Activated CD4-positive, alpha-beta T cell treated with anti-CD3 and anti-CD28 coated beads for 36 hours (primary cell): Measurements from ENCODE around the gene SLC2A13. TPM values are rescaled to one million over a fixed set of nuclear protein-coding genes. Genes with fewer than 3 reads are reported as not detected.
"Not testable (repeated sequence)": the region's sequence is repeated elsewhere in the genome, so short reads cannot be mapped to it uniquely, and the experiment has no call there.

ENCODE experiments used
- ATAC-seq: fragments of 200-7000 bp; cut with Tn5 transposase; one replicate; pipeline ENCODE4 v1.10.0; 2021; ENCODE audit warnings: mild to moderate bottlenecking, moderate library complexity
- CTCF ChIA-PET: fragments of 350-600 bp; sonication (Branson Sonifier 250); formaldehyde crosslinking; loops from one replicate; lab custom pipeline; 2021; ENCODE audit warnings: antibody characterized with exemption; lab: Charles Lee
- POLR2A ChIA-PET: fragments of 350-600 bp; sonication (Branson Sonifier 250); formaldehyde crosslinking; loops from one replicate; lab custom pipeline; 2021; ENCODE audit warnings: antibody characterized with exemption, inconsistent platforms; lab: Charles Lee
- DNase-seq: peaks from one replicate; pipeline ENCODE4 v3.0.0-alpha.2; 2020
- H3K27ac Mint-ChIP-seq: one replicate; pipeline ENCODE4 v1.8.0; 2021; ENCODE audit warnings: mixed read lengths
- H3K27me3 Mint-ChIP-seq: one replicate; pipeline ENCODE4 v1.8.0; 2021; ENCODE audit warnings: mixed read lengths
- H3K36me3 Mint-ChIP-seq: one replicate; pipeline ENCODE4 v1.8.0; 2021; ENCODE audit warnings: low read depth, mixed read lengths
- H3K4me1 Mint-ChIP-seq: one replicate; pipeline ENCODE4 v1.8.0; 2021; ENCODE audit warnings: mixed read lengths
- H3K4me3 Mint-ChIP-seq: one replicate; pipeline ENCODE4 v1.8.0; 2021; ENCODE audit warnings: mild to moderate bottlenecking, moderate library complexity, mixed read lengths
- H3K9me3 Mint-ChIP-seq: one replicate; pipeline ENCODE4 v1.8.0; 2021; ENCODE audit warnings: low read depth, mixed read lengths
- intact Hi-C, 2 experiments: fragments of 100-400 bp; cut with DNase I in 1 of 2; cut with micrococcal nuclease in 1 of 2; formaldehyde crosslinking; loops; one replicate each; pipeline versions ENCODE4 v1.14.2 to v1.15.1; 2022 to 2024; cut with DNase I, micrococcal nuclease
- total RNA-seq, 2 experiments: library from RNA; stranded (reverse); gene quantifications; one replicate each; pipeline ENCODE4 v1.2.3, GENCODE V29; 2021

Gene SLC2A13
- total RNA-seq, 2 experiments from 2014 or later: 2.3 to 3.9 TPM

DNA sequence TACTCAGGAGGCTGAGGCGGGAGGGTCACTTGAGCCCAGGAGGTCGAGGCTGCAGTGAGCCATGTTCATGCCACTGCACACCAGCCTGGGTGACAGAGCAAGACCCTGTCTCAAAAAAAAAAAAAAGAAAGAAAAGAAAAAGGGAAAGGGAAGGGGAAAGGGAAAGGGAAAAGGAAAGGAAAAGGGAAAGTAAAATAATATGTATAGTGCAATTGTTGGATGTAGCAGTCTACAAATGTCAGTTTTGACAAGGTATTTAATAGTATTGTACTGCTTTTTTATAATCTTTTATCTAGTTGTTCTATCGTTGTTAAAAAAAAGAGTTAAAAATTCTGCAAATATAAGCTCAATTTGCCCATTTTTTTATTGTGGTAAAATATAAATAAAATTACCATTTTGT, 67.3 kb downstream of the SLC2A13 start:
- POLR2A ChIA-PET: no interaction called here
- ATAC-seq (no peak), DNase-seq (no peak)
- Mint-ChIP-seq H3K27me3 (no peaks in the 10 kb centered on the region), H3K36me3 (no peaks in the 10 kb centered on the region), H3K4me3 (no peak overlapping the region), H3K4me1 (peaks cover 4% of the 10 kb centered on the region), H3K27ac (no peak overlapping the region), H3K9me3 (no peaks in the 10 kb centered on the region)
- CTCF ChIA-PET: interaction anchor here (0.6 to 0.7 kb wide), 2 partner anchors 21 to 377 kb away, joined by 3 to 4 read pairs; no protein-coding TSS in a partner anchor
- intact Hi-C loops: no loop called here

DNA sequence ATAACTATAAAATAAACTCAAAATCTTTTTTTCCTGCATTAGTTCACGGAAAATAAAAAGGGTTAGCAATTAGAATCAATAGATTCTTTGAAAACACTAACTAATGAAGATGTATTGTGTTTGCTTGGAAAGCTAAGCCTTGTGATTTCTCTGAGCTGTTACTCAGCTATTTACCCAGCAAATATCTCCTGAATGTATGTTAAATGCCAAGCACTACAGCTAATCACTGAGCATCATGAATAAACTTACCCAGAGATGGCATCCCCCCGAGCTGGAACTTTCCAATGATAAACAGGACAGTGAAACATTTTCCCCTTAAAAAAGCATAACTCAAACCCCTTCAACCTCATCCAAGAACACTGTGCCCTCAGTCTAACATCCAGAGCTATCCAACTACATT, 71.2 kb downstream of the SLC2A13 start:
- Mint-ChIP-seq H3K4me1 (peaks cover 4% of the 10 kb centered on the region), H3K4me3 (no peak overlapping the region), H3K27ac (no peak overlapping the region), H3K36me3 (no peaks in the 10 kb centered on the region), H3K27me3 (no peaks in the 10 kb centered on the region), H3K9me3 (no peaks in the 10 kb centered on the region)
- POLR2A ChIA-PET: no interaction called here
- intact Hi-C loops: no loop called here
- DNase-seq (no peak), ATAC-seq (no peak)
- CTCF ChIA-PET: interaction anchor here (0.6 to 1.0 kb wide), 3 partner anchors 15 to 73 kb away, joined by 3 read pairs; no protein-coding TSS in a partner anchor

DNA sequence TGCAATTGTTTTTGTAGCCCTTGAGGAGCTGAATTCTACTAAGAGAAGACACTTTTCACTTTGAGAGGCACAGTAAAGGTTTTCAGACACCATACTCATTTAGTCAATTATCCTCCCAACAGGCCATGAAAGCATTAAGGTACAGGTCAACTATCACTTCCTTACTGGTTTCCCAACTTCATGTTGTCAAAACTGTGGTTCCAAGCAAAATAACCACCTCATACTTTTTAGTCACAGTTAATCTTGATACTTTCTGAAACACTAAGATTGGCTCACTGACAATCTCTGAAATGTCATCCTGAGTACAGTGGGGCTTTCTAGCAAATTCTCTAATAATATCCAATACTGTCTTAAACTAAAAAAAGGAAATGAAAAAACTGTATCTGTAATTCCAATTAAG, 71.7 kb downstream of the SLC2A13 start:
- intact Hi-C loops: no loop called here
- H3K27ac Mint-ChIP-seq: no peak overlapping the region
- H3K36me3 Mint-ChIP-seq: no peaks in the 10 kb centered on the region
- ChIA-PET CTCF (interaction anchor here (0.7 to 1.3 kb wide), 3 partner anchors 14 to 23 kb away, joined by 3 read pairs; no protein-coding TSS in a partner anchor), POLR2A (no interaction called here)
- no peaks in the 10 kb centered on the region for H3K9me3 Mint-ChIP-seq
- no peak for DNase-seq
- peaks cover 2% of the 10 kb centered on the region for H3K4me1 Mint-ChIP-seq
- no peak for ATAC-seq
- no peaks in the 10 kb centered on the region for H3K27me3 Mint-ChIP-seq
- no peak overlapping the region for H3K4me3 Mint-ChIP-seq

DNA sequence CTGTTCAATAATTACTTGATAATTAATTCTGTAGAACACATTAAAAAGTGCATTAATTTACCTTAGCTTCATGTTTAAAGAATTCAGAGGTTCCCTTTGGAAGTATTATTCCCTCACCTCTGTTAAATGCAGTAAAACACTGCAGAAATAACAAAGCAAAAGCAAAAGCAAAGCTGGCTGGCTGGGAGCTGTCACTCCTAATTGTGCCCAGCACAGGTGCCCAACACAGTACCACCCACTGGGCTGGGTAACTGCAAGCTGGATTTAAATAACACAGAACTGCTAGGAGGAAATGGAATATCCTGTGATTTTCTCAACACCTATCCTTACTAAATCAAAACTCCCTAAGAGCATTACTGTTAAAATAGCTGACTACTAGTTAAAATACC, 72.6 kb downstream of the SLC2A13 start:
- H3K4me3 Mint-ChIP-seq: no peak overlapping the region
- ChIA-PET CTCF (interaction anchor here (0.6 to 1.3 kb wide), 3 partner anchors 17 to 26 kb away, joined by 3 to 4 read pairs (median 3); no protein-coding TSS in a partner anchor), POLR2A (no interaction called here)
- H3K27ac Mint-ChIP-seq: no peak overlapping the region
- peaks cover 2% of the 10 kb centered on the region for H3K4me1 Mint-ChIP-seq
- H3K36me3 Mint-ChIP-seq: no peaks in the 10 kb centered on the region
- no peak for DNase-seq
- intact Hi-C loops: no loop called here
- no peaks in the 10 kb centered on the region for H3K9me3 Mint-ChIP-seq
- H3K27me3 Mint-ChIP-seq: no peaks in the 10 kb centered on the region
- no peak for ATAC-seq

DNA sequence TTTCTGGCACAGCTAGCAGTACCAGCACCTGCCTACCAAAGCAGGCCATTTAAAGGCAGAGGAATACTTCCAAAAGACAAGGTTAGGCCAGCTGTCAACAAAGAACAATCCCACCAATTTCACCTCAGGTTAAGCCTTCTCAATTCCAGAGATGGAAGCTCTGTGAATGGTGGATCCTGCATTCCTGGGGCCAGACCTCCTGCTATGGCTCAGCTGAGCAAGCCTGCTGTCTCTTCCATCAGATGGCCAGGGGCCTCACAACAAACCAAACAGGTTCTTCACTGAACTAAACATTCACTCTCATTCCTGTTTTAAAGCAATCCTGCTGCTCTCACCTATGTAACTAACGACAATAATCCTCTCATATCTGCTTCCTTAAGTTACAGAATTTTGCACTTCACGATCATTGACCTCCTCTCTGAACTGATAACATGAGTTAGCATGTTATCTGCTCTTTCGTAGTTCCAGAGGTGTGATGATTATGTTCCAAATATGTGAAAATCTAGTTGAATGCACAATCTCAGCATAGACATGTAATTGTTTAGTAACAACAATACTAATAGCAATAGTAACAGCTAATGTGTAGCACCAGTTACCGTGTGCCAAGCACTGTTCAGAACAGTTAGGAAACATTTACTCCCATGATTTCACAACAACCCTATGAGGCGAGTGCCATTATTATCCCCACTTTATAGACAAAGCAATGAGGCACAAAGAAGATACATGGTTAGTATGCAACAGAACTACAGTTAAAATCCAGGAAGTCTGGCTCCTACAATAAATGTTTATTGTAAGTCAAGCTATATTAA, 73.2 kb downstream of the SLC2A13 start:
- H3K27ac Mint-ChIP-seq: no peak overlapping the region
- H3K4me1 Mint-ChIP-seq: peaks cover 2% of the 10 kb centered on the region
- POLR2A ChIA-PET: no interaction called here
- H3K9me3 Mint-ChIP-seq: no peaks in the 10 kb centered on the region
- CTCF ChIA-PET: interaction anchor here (0.7 to 0.9 kb wide), 2 partner anchors 21 to 78 kb away, joined by 3 read pairs; no protein-coding TSS in a partner anchor
- H3K27me3 Mint-ChIP-seq: no peaks in the 10 kb centered on the region
- no peak for ATAC-seq
- intact Hi-C loops: no loop called here
- no peak overlapping the region for H3K4me3 Mint-ChIP-seq
- H3K36me3 Mint-ChIP-seq: no peaks in the 10 kb centered on the region
- DNase-seq: no peak

DNA sequence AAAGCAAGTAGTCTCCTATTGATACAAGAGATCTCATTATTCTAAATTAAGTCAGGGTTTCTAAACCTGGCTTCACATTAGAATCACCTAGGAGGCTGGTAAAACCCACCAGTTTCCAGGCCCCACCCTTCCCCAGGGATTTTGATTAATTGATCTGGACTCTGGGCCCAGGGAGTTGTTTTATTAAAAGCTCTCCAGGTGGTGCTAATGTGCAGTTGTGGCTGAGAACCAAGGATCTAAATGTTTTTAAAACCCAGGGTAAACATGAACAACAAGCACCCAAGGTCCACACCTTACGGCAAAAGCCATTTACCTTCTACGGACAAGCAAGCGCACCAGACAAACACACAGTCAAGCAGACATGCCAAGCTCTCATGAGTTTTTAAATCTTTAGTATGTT, 73.9 kb downstream of the SLC2A13 start:
- no peak overlapping the region for H3K27ac Mint-ChIP-seq
- H3K4me1 Mint-ChIP-seq: peaks cover 2% of the 10 kb centered on the region
- ATAC-seq (no peak), DNase-seq (no peak)
- CTCF ChIA-PET: interaction anchor here (0.7 kb wide), 1 partner anchor 79 kb away, joined by 3 read pairs; no protein-coding TSS in a partner anchor
- POLR2A ChIA-PET: interaction anchor here (0.6 kb wide), 1 partner anchor 217 kb away, joined by 3 read pairs; no protein-coding TSS in a partner anchor
- no peak overlapping the region for H3K4me3 Mint-ChIP-seq
- no peaks in the 10 kb centered on the region for H3K36me3 Mint-ChIP-seq
- intact Hi-C loops: no loop called here
- no peaks in the 10 kb centered on the region for H3K9me3 Mint-ChIP-seq
- H3K27me3 Mint-ChIP-seq: no peaks in the 10 kb centered on the region

DNA sequence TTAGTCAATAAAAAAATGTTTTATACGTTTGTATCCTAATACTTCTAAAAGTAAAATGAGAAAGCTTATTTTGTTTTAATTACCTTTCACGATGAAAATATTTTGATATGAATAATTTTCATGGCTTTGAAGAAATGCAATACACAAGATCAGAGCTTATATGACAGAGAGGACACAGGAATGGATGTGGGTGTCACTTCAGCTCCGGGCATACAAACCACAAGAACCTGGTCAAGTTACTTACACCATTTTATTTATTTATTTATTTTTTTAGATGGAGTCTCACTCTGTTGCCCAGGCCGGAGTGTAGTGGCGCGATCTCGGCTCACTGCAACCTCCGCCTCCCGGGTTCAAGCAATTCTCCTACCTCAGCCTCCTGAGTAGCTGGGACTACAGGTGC, 74.9 kb downstream of the SLC2A13 start:
- H3K27ac Mint-ChIP-seq, ATAC-seq, intact Hi-C loops, H3K4me1 Mint-ChIP-seq, DNase-seq, H3K27me3 Mint-ChIP-seq, H3K9me3 Mint-ChIP-seq, H3K4me3 Mint-ChIP-seq, POLR2A ChIA-PET, H3K36me3 Mint-ChIP-seq: not testable (repeated sequence)
- CTCF ChIA-PET: interaction anchor here (1.0 to 2.0 kb wide), 2 partner anchors 20 to 77 kb away, joined by 3 to 6 read pairs; no protein-coding TSS in a partner anchor

DNA sequence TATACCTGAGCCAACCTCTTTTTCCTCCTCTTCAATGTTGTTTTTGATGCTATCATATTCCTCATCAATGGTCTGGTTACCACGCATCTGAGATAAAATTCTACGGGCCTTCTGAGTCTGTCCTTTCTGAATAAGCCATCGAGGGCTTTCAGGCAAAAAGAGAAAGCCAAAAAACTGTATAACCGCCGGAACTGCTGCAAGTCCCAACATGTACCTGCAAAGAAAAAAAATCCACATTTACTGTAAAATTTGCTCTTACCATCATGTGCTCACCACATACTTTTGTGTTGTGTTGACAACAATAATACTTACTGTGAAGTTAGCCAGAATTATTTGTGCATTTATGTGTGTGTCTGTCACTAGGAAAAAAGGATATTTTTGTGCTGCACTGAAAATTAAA, 77.6 kb downstream of the SLC2A13 start:
- Mint-ChIP-seq H3K4me1 (peaks cover 4% of the 10 kb centered on the region), H3K36me3 (no peaks in the 10 kb centered on the region), H3K27me3 (no peaks in the 10 kb centered on the region), H3K9me3 (no peaks in the 10 kb centered on the region), H3K27ac (no peak overlapping the region), H3K4me3 (no peak overlapping the region)
- CTCF ChIA-PET: no interaction called here
- DNase-seq: no peak
- no peak for ATAC-seq
- intact Hi-C loops: no loop called here
- POLR2A ChIA-PET: no interaction called here

DNA sequence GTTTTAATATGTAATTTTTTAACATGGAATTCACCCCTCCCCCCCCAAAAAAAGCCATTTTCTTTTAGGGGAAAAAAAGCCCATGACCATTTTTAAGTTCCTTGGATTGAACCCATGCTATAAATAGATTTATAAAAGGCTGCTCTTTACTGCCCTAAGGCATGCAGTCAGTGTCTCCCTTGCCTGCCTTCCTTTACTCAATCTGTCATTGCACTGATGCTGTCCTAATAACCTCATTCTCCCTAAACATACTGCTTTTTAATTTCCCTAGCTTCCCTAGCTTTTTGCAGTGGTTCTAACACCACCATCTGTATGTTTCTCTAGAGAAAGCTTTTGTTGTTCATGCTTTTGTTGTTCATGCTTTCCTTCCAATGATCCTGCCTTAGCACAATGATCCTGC, 83.0 kb downstream of the SLC2A13 start:
- intact Hi-C loops: no loop called here
- no peak overlapping the region for H3K27ac Mint-ChIP-seq
- no peaks in the 10 kb centered on the region for H3K9me3 Mint-ChIP-seq
- ATAC-seq (no peak), DNase-seq (no peak)
- POLR2A ChIA-PET: no interaction called here
- H3K36me3 Mint-ChIP-seq: no peaks in the 10 kb centered on the region
- no peak overlapping the region for H3K4me3 Mint-ChIP-seq
- H3K4me1 Mint-ChIP-seq: peaks cover 4% of the 10 kb centered on the region
- H3K27me3 Mint-ChIP-seq: no peaks in the 10 kb centered on the region
- CTCF ChIA-PET: interaction anchor here (0.9 to 1.0 kb wide), 2 partner anchors 11 to 71 kb away, joined by 3 read pairs; no protein-coding TSS in a partner anchor

DNA sequence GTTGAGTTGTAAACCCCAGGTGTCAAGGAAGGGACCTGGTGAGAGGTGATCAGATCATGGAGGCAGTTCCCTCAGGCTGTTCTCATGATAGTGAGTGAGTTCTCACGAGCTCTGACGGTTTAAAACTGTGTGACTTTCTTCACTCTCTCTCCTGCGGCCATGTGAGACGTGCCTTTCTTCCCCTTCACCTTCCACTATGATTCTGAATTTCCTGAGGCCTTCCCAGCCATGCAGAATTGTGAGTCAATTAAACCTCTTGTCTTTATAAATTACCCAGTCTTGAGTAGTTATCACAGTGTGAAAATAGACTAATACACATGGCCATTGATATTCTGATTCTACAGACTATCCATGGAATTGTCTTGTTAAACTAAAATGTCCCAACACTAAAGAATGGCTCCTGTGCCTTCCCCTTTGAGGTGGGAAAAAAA, 85.6 kb downstream of the SLC2A13 start:
- Mint-ChIP-seq H3K9me3 (no peaks in the 10 kb centered on the region), H3K4me1 (peaks cover 7% of the 10 kb centered on the region), H3K4me3 (no peak overlapping the region), H3K27ac (no peak overlapping the region), H3K36me3 (no peaks in the 10 kb centered on the region), H3K27me3 (no peaks in the 10 kb centered on the region)
- no peak for ATAC-seq
- no peak for DNase-seq
- ChIA-PET CTCF (interaction anchor here (1.0 kb wide), 1 partner anchor 14 kb away, joined by 3 read pairs; no protein-coding TSS in a partner anchor), POLR2A (no interaction called here)
- intact Hi-C loops: no loop called here

DNA sequence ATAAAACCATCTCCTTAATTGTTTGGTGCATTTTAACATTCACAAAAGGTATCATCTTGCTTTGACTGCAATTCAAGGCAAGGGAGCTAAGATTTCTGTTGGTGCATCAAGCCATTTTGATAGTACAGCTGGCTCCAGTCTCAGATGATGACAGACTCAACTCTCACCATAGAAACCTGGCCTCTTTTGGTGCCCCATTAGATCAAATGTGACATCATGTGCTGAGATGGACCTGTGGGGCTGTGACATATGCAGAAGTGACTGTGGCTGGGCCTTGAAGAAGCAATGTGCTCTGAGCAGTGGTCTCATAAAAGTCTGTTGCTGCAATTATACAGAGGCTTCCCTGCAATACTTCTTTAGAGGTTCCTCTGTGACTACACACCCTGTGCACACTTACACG, 88.4 kb downstream of the SLC2A13 start:
- Mint-ChIP-seq H3K9me3 (no peaks in the 10 kb centered on the region), H3K36me3 (no peaks in the 10 kb centered on the region), H3K27ac (no peak overlapping the region), H3K4me3 (no peak overlapping the region), H3K27me3 (no peaks in the 10 kb centered on the region), H3K4me1 (peaks cover 8% of the 10 kb centered on the region)
- intact Hi-C loops: no loop called here
- POLR2A ChIA-PET: no interaction called here
- CTCF ChIA-PET: interaction anchor here (1.1 kb wide), 1 partner anchor 21 kb away, joined by 3 read pairs; no protein-coding TSS in a partner anchor
- ATAC-seq (no peak), DNase-seq (no peak)
